Panc1 (cell line): ENCODE measurements around the gene HDGFL1. TPM values are rescaled to one million over a fixed set of nuclear protein-coding genes. Genes with fewer than 3 reads are reported as not detected.

ENCODE experiments used
- ATAC-seq: fragments of 200-7000 bp; cut with Tn5 transposase; 2 replicates; pipeline ENCODE4 v1.9.1; 2020; ENCODE audit warnings: mild to moderate bottlenecking, moderate library complexity
- BruUV-seq: library from RNA; stranded (reverse); fragments of 400-500 nt; replicated peaks from 2 replicates; lab custom pipeline; 2021; lab: Mats Ljungman, UMichigan
- CTCF ChIA-PET: fragments of 300-600 bp; sonication (Branson Sonifier 250); formaldehyde crosslinking; loops from one replicate; lab custom pipeline; 2022; ENCODE audit warnings: antibody characterized with exemption; lab: Charles Lee
- POLR2A ChIA-PET: fragments of 300-600 bp; sonication (Branson Sonifier 250); formaldehyde crosslinking; loops from one replicate; lab custom pipeline; 2022; ENCODE audit warnings: antibody characterized with exemption; lab: Charles Lee
- DNase-seq: peaks from one replicate; pipeline ENCODE4 v3.0.0-alpha.2; 2010; ENCODE audit warnings: low read depth, low spot score
- H3K27ac ChIP-seq: 2 replicates; pipeline ENCODE4 v1.5.1; 2011; ENCODE audit warnings: mild to moderate bottlenecking, low read length, inconsistent platforms
- H3K27me3 ChIP-seq: fragments of 200-500 bp; sonication (Bioruptor generic); 2 replicates; pipeline ENCODE4 v1.6.0; 2014; ENCODE audit warnings: low read length, inconsistent platforms; ENCODE audit not compliant: control insufficient read depth, insufficient read depth
- H3K36me3 ChIP-seq: fragments of 200-500 bp; sonication (Bioruptor generic); 2 replicates; pipeline ENCODE4 v1.5.1; 2014; ENCODE audit warnings: inconsistent platforms, mild to moderate bottlenecking, low read length, moderate library complexity; ENCODE audit not compliant: control insufficient read depth, insufficient read depth
- H3K4me1 ChIP-seq: 2 replicates; pipeline ENCODE4 v1.5.1; 2011; ENCODE audit warnings: inconsistent platforms, mild to moderate bottlenecking, low read length, moderate library complexity; ENCODE audit not compliant: control insufficient read depth, insufficient read depth
- H3K4me3 ChIP-seq, 2 experiments: 2 replicates each; pipeline ENCODE4 v1.5.1; 2011 to 2012; ENCODE audit warnings: low read depth in 2 of 2, low read length in 2 of 2, mild to moderate bottlenecking in 2 of 2, inconsistent platforms in 1 of 2, moderate library complexity in 1 of 2
- H3K9me3 ChIP-seq: fragments of 200-500 bp; sonication (Bioruptor generic); 2 replicates; pipeline ENCODE4 v1.5.1; 2014; ENCODE audit warnings: low read depth, mild to moderate bottlenecking, inconsistent platforms, low read length, moderate library complexity; ENCODE audit not compliant: control insufficient read depth, insufficient read depth
- CTCF ChIP-seq: fragments of 450-650 bp; IDR thresholded peaks from 2 replicates; pipeline ENCODE4 v1.5.1; 2017; ENCODE audit warnings: mild to moderate bottlenecking
- POLR2AphosphoS5 ChIP-seq: IDR thresholded peaks from 2 replicates; pipeline ENCODE4 v1.6.1; 2012; ENCODE audit warnings: mild to moderate bottlenecking, low read depth, low read length, moderate library complexity
- REST ChIP-seq, 2 experiments: IDR thresholded peaks; 2 replicates each; pipeline ENCODE4 v1.6.1; 2011 to 2012; ENCODE audit warnings: low read depth in 2 of 2, control low read depth in 1 of 2, low read length in 1 of 2, mild to moderate bottlenecking in 1 of 2, moderate library complexity in 1 of 2; ENCODE audit not compliant: insufficient read depth in 1 of 2
- SIN3A ChIP-seq: IDR thresholded peaks from 2 replicates; pipeline ENCODE4 v1.6.1; 2012; ENCODE audit warnings: low read depth, mild to moderate bottlenecking, low read length, moderate library complexity, borderline replicate concordance; ENCODE audit not compliant: insufficient read depth
- TCF7L2 ChIP-seq: IDR thresholded peaks from 2 replicates; pipeline ENCODE4 v1.6.1; 2011; ENCODE audit warnings: mild to moderate bottlenecking, low read depth, low read length, inconsistent platforms
- in situ Hi-C: cut with HindIII; loops from 2 replicates; pipeline ENCODE4 v1.10.0; 2016; ENCODE audit warnings: low sequenced_read_pairs, low pct_unique_long_range_greater_than_20kb
- intact Hi-C: fragments of 100-400 bp; cut with micrococcal nuclease; formaldehyde crosslinking; loops from one replicate; pipeline ENCODE4 v1.10.0; 2022; ENCODE audit not compliant: unreplicated experiment
- total RNA-seq: library from RNA; stranded (reverse); gene quantifications from one replicate; pipeline ENCODE4 v1.2.1, GENCODE V29; 2021; ENCODE audit not compliant: unreplicated experiment

HDGFL1 gene
- total RNA-seq, 1 experiment from 2014 or later = not detected

- in situ Hi-C loops (no loop called here), intact Hi-C loops (no loop called here)
- TF ChIP-seq TCF7L2 (no peak), CTCF (no peak), REST (IDR thresholded peaks at IDR 0.05; ENCODE audit: insufficient read depth in 1 of 2, low read depth in 2 of 2, low read length in 1 of 2) (no peak), POLR2AphosphoS5 (no peak), SIN3A (no peak)
- Histone ChIP-seq H3K27me3 (no peaks in the 10 kb centered on the region), H3K4me1 (no peaks in the 10 kb centered on the region), H3K36me3 (no peaks in the 10 kb centered on the region), H3K4me3 (no peak overlapping the region), H3K9me3 (peaks cover 5% of the 10 kb centered on the region), H3K27ac (no peak overlapping the region)
- DNase-seq = peak; percentile 41
- ChIA-PET CTCF (interaction anchor here (0.5 kb wide), 1 partner anchor 1019 kb away, joined by 5 read pairs; no protein-coding TSS in a partner anchor), POLR2A (no interaction called here)
- ATAC-seq = no peak
- BruUV-seq = no TSS peak
These were observed 44.3 kb downstream of the HDGFL1 start for GRCh38 chr6:22613695-22614094.

- TF ChIP-seq SIN3A = no peak
- no peak for TF ChIP-seq REST (IDR thresholded peaks at IDR 0.05; ENCODE audit: insufficient read depth in 1 of 2, low read depth in 2 of 2, low read length in 1 of 2)
- TF ChIP-seq CTCF = no peak
- TF ChIP-seq TCF7L2 = no peak
- TF ChIP-seq POLR2AphosphoS5 = no peak
- no peaks in the 10 kb centered on the region for H3K27me3 ChIP-seq
- BruUV-seq = no TSS peak
- no peak overlapping the region for H3K27ac ChIP-seq
- no peaks in the 10 kb centered on the region for H3K4me1 ChIP-seq
- H3K4me3 ChIP-seq = no peak overlapping the region
- in situ Hi-C loops = no loop called here
- CTCF ChIA-PET = no interaction called here
- POLR2A ChIA-PET = no interaction called here
- DNase-seq = no peak
- H3K9me3 ChIP-seq = peaks cover 5% of the 10 kb centered on the region
- no peak for ATAC-seq
- intact Hi-C loops = no loop called here
- no peaks in the 10 kb centered on the region for H3K36me3 ChIP-seq
These were observed 45.2 kb downstream of the HDGFL1 start for GRCh38 chr6:22614547-22614946.
